Lower leg skin (tissue), 3 donors: Measurements from ENCODE around the gene WDR75.

Experiments
- CTCF ChIP-seq, 3 donors: fragments of 450-650 bp; IDR thresholded peaks; one replicate each; pipeline ENCODE4 v1.5.1; 2016; ENCODE audit warnings: antibody characterized with exemption in 3 of 3, mild to moderate bottlenecking in 3 of 3, moderate library complexity in 2 of 3
- POLR2A ChIP-seq, 2 donors: fragments of 450-650 bp; IDR thresholded peaks; one replicate each; pipeline ENCODE4 v1.6.1; 2016 to 2017; ENCODE audit warnings: antibody characterized with exemption in 2 of 2, mild to moderate bottlenecking in 1 of 2, moderate library complexity in 1 of 2

- TF ChIP-seq CTCF (IDR thresholded peaks at IDR 0.05) (no peak), POLR2A (IDR thresholded peaks at IDR 0.05) (no peak)
Measured at GRCh38 chr2:189500456-189501160, 59.3 kb downstream of the WDR75 start.
